B cell (primary cell): Measurements from ENCODE around the gene RPH3AL. TPM values are rescaled to one million over a fixed set of nuclear protein-coding genes. Genes with fewer than 3 reads are reported as not detected.

Experiments
- ATAC-seq: fragments of 200-7000 bp; cut with Tn5 transposase; one replicate; pipeline ENCODE4 v1.10.0; 2021; ENCODE audit warnings: low read depth, mild to moderate bottlenecking, moderate number of reproducible peaks, moderate library complexity
- CTCF ChIA-PET: fragments of 350-600 bp; sonication (Branson Sonifier 250); formaldehyde crosslinking; loops from one replicate; lab custom pipeline; 2021; ENCODE audit warnings: antibody characterized with exemption, inconsistent platforms; lab: Charles Lee
- POLR2A ChIA-PET: fragments of 350-600 bp; sonication (Branson Sonifier 250); formaldehyde crosslinking; loops from one replicate; lab custom pipeline; 2021; ENCODE audit warnings: antibody characterized with exemption; lab: Charles Lee
- DNase-seq: peaks from one replicate; pipeline ENCODE4 v3.0.0; 2013
- H2AFZ ChIP-seq: 2 replicates; pipeline ENCODE4 v1.6.1; 2012; ENCODE audit warnings: mild to moderate bottlenecking, low read depth, low read length; ENCODE audit not compliant: insufficient read depth, poor library complexity, severe bottlenecking
- H3K27ac ChIP-seq, 2 donors: 1 replicate in 1 of 2; 2 replicates in 1 of 2; pipeline ENCODE4 v1.5.1; 2012 to 2013; ENCODE audit warnings: low read length in 2 of 2, mild to moderate bottlenecking in 2 of 2, moderate library complexity in 1 of 2
- H3K27me3 ChIP-seq, 4 experiments: fragments of 200-600 bp in 1 of 4; sonication (generic) in 1 of 4; replicated peaks in 1 of 4; 1 replicate in 2 of 4; 2 replicates in 2 of 4; pipeline versions ENCODE4 v1.6.1 to v1.7.0; 2013 to 2016; ENCODE audit warnings: low read length in 3 of 4, mild to moderate bottlenecking in 2 of 4, mixed read lengths in 1 of 4, moderate library complexity in 1 of 4; ENCODE audit not compliant: insufficient read depth in 4 of 4, control insufficient read depth in 3 of 4; ENCODE audit errors: control extremely low read depth in 1 of 4
- H3K36me3 ChIP-seq, 2 experiments: replicated peaks in 1 of 2; 1 replicate in 1 of 2; 2 replicates in 1 of 2; pipeline versions ENCODE4 v1.6.1 to v1.7.1; 2013; ENCODE audit warnings: low read length in 1 of 2; ENCODE audit not compliant: insufficient read depth in 2 of 2, control insufficient read depth in 1 of 2; ENCODE audit errors: control extremely low read depth in 1 of 2, extremely low read depth in 1 of 2
- H3K4me1 ChIP-seq, 2 donors: fragments of 200-600 bp in 1 of 2; sonication (generic) in 1 of 2; 1 replicate in 1 of 2; 2 replicates in 1 of 2; pipeline versions ENCODE4 v1.5.1 to v1.6.1; 2013 to 2017; ENCODE audit warnings: low read length in 2 of 2; ENCODE audit not compliant: control insufficient read depth in 2 of 2, insufficient read depth in 2 of 2
- H3K4me2 ChIP-seq: replicated peaks from 2 replicates; pipeline ENCODE3; 2012; ENCODE audit warnings: mild to moderate bottlenecking, low read depth, low read length; ENCODE audit not compliant: poor library complexity, severe bottlenecking
- H3K4me3 ChIP-seq, 5 experiments: fragments of 200-600 bp in 1 of 5; sonication (generic) in 1 of 5; 1 replicate in 3 of 5; 2 replicates in 2 of 5; pipeline versions ENCODE4 v1.5.1 to v1.7.0; 2011 to 2016; ENCODE audit warnings: low read length in 4 of 5, mild to moderate bottlenecking in 4 of 5, low read depth in 2 of 5, control low read depth in 1 of 5, moderate library complexity in 1 of 5; ENCODE audit not compliant: insufficient read depth in 1 of 5; ENCODE audit errors: control extremely low read depth in 1 of 5, extremely low read depth in 1 of 5
- H3K79me2 ChIP-seq: fragments of 200-600 bp; sonication (generic); one replicate; pipeline ENCODE4 v1.6.0; 2016; ENCODE audit warnings: low read length; ENCODE audit not compliant: control insufficient read depth, insufficient read depth
- H3K9ac ChIP-seq: fragments of 200-600 bp; sonication (generic); 2 replicates; pipeline ENCODE4 v1.6.1; 2017; ENCODE audit warnings: mild to moderate bottlenecking, low read length, moderate library complexity
- H3K9me3 ChIP-seq, 3 donors: one replicate each; pipeline versions ENCODE4 v1.6.1 to v1.7.1; 2013; ENCODE audit warnings: low read length in 2 of 3; ENCODE audit not compliant: control insufficient read depth in 2 of 3, insufficient read depth in 1 of 3; ENCODE audit errors: control extremely low read depth in 1 of 3
- H4K20me1 ChIP-seq: 2 replicates; pipeline ENCODE4 v1.6.0; 2012; ENCODE audit warnings: mild to moderate bottlenecking, low read length; ENCODE audit not compliant: insufficient read depth, control insufficient read depth, poor library complexity, severe bottlenecking
- H3K27ac Mint-ChIP-seq: one replicate; pipeline ENCODE4 v1.8.0; 2021; ENCODE audit warnings: mixed read lengths
- H3K27me3 Mint-ChIP-seq: one replicate; pipeline ENCODE4 v1.8.0; 2021; ENCODE audit warnings: mixed read lengths
- H3K4me1 Mint-ChIP-seq: one replicate; pipeline ENCODE4 v1.8.0; 2021; ENCODE audit warnings: mixed read lengths
- H3K4me3 Mint-ChIP-seq: one replicate; pipeline ENCODE4 v1.8.0; 2021; ENCODE audit warnings: mixed read lengths
- H3K9me3 Mint-ChIP-seq: one replicate; pipeline ENCODE4 v1.8.0; 2022; ENCODE audit warnings: mixed read lengths; ENCODE audit not compliant: insufficient read depth
- CTCF ChIP-seq: fragments of 200-600 bp; IDR thresholded peaks from one replicate; pipeline ENCODE4 v1.8.0; 2022; ENCODE audit warnings: antibody characterized with exemption, mild to moderate bottlenecking
- EZH2 ChIP-seq: IDR thresholded peaks from 2 replicates; pipeline ENCODE4 v1.6.1; 2012; ENCODE audit warnings: borderline replicate concordance, low read depth, mild to moderate bottlenecking, moderate library complexity, low read length; ENCODE audit not compliant: insufficient read depth, poor library complexity, severe bottlenecking
- WGBS: methylation state at CpG from one replicate; pipeline ENCODE4 v1.1.5; 2013; ENCODE audit warnings: missing lambda C conversion rate; ENCODE audit not compliant: insufficient coverage; 5-methylcytosine and 5-hydroxymethylcytosine counted together
- intact Hi-C: fragments of 100-400 bp; cut with micrococcal nuclease; formaldehyde crosslinking; loops from one replicate; pipeline ENCODE4 v1.10.0; 2022
- polyA plus RNA-seq: library from polyadenylated mRNA; depleted of rRNA; stranded (reverse); fragments of >200 nt; gene quantifications from 2 replicates; pipeline ENCODE4 v1.2.3, GENCODE V29; 2012
- total RNA-seq, 2 donors: library from RNA; stranded (reverse); fragments of 120-200 nt in 1 of 2; gene quantifications; 1 replicate in 1 of 2; 2 replicates in 1 of 2; pipeline versions ENCODE4 v1.2.3 to v1.2.4, GENCODE V29; 2013 to 2022

The RPH3AL gene
- total and polyA plus RNA-seq, 2 donors (not counting 1 experiment from before 2014, with no cell fraction given), result 10.8 to 13.3 TPM

- TF ChIP-seq EZH2, result no peak
- no peak for TF ChIP-seq CTCF
- CTCF ChIA-PET, result no interaction called here
- Histone ChIP-seq H3K79me2 (no peaks in the 10 kb centered on the region), H3K27me3 (no peaks in the 10 kb centered on the region), H3K4me3 (no peak overlapping the region), H2AFZ (no peak overlapping the region), H3K9ac (no peak overlapping the region), H3K4me1 (no peaks in the 10 kb centered on the region), H4K20me1 (no peaks in the 10 kb centered on the region), H3K36me3 (no peaks in the 10 kb centered on the region), H3K9me3 (peaks cover 0 to 8% (median 0%) of the 10 kb centered on the region in 3 donors), H3K27ac (no peak overlapping the region), H3K4me2 (no peak overlapping the region)
- no peaks in the 10 kb centered on the region for H3K4me1 Mint-ChIP-seq
- intact Hi-C loops, result no loop called here
- POLR2A ChIA-PET, result no interaction called here
- DNase-seq (no peak), ATAC-seq (no peak)
- no peak overlapping the region for H3K4me3 Mint-ChIP-seq
- H3K27me3 Mint-ChIP-seq, result peaks cover 20% of the 10 kb centered on the region
- 85% methylated on average over 2 of the region's 6 CpGs for WGBS
- H3K9me3 Mint-ChIP-seq, result no peaks in the 10 kb centered on the region
- no peak overlapping the region for H3K27ac Mint-ChIP-seq
Observed at GRCh38 chr17:351449-351738, 1.2 kb downstream of the RPH3AL start.

DNA sequence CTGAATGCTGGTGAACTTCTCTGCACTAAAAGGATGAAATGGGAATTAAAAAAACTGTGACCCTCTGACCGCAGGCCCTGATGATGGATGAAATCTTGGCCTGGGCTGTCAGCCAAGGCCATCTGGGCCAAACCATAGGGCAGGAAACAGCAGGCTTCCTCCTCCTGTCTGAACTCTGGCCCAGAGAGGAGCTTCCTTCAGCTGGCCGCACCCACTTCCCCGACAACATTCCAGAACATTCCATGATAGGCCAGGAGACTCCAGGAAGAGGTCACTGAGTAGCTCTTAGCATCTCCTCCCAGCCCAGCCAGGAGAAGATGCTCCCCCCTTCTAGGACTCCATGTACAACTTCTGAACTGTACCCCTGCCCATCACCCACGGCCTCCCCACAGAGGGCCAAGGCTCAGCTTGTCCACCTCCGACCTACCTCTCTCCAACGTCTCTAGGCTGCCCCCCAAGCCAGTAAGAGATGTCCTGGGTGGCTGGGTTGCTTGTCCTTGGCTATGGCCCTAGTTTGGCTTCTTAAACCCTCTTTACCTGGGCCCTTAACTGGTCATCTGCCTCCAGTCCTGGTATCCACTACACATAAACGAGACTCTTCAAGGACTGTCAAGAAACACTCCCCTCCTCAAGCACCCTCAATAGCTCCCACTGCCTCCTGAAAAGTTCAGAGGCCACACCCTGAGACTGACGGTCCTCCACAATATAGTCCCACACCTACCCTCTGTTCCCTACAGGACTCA lies 1.7 kb downstream of the RPH3AL start:
- Mint-ChIP-seq H3K27me3 (peaks cover 20% of the 10 kb centered on the region), H3K9me3 (no peaks in the 10 kb centered on the region), H3K4me3 (no peak overlapping the region), H3K27ac (no peak overlapping the region), H3K4me1 (no peaks in the 10 kb centered on the region)
- no peak overlapping the region for H3K4me2 ChIP-seq
- no peaks in the 10 kb centered on the region for H3K4me1 ChIP-seq
- H3K9me3 ChIP-seq, result peaks cover 0 to 8% (median 0%) of the 10 kb centered on the region in 3 donors
- no peaks in the 10 kb centered on the region for H4K20me1 ChIP-seq
- H3K79me2 ChIP-seq, result no peaks in the 10 kb centered on the region
- H3K36me3 ChIP-seq, result no peaks in the 10 kb centered on the region
- no peak overlapping the region for H3K9ac ChIP-seq
- ATAC-seq (no peak), DNase-seq (no peak)
- POLR2A ChIA-PET, result no interaction called here
- WGBS, result 49% methylated on average over 6 of the region's 8 CpGs
- intact Hi-C loops, result no loop called here
- H2AFZ ChIP-seq, result no peak overlapping the region
- no peak overlapping the region for H3K4me3 ChIP-seq
- no peak for TF ChIP-seq CTCF
- no peak for TF ChIP-seq EZH2
- no peaks in the 10 kb centered on the region for H3K27me3 ChIP-seq
- no peak overlapping the region for H3K27ac ChIP-seq
- CTCF ChIA-PET, result interaction anchor here (0.6 kb wide), 1 partner anchor 279 kb away, joined by 3 read pairs; no protein-coding TSS in a partner anchor
